NCI-H146 treated with DMSO at 0.1 percent for 48 hours (cell line): ENCODE results near the gene TLK2.
A peak's percentile ranks its signal among the peaks of the same experiment; 100 is the strongest.

Experiments used
- DNase-seq: peaks from one replicate; lab custom pipeline; 2025; ENCODE audit not compliant: unreplicated experiment; lab: John Stamatoyannopoulos, UW

TLK2 gene

GRCh38 chr17:62627219-62627903, 148.7 kb downstream of the TLK2 start, which contains the start of gene MRC2:
MRC2 (plus strand) TSS chr17:62627670; CDS start chr17:62627803, 133 bp downstream.
- no peak for DNase-seq

- no peak for DNase-seq
Observed at GRCh38 chr17:62627904-62628633, 149.4 kb downstream of the TLK2 start.

GRCh38 chr17:62628831-62629555, 150.4 kb downstream of the TLK2 start:
- DNase-seq, result no peak

GRCh38 chr17:62629556-62630364, 151.1 kb downstream of the TLK2 start:
- no peak for DNase-seq

- no peak for DNase-seq
Observed at GRCh38 chr17:62630365-62631085, 151.9 kb downstream of the TLK2 start.

- DNase-seq, result no peak
Observed at GRCh38 chr17:62631086-62631935, 152.7 kb downstream of the TLK2 start.

GRCh38 chr17:62631936-62632924, 153.6 kb downstream of the TLK2 start:
- DNase-seq, result no peak

- DNase-seq, result no peak
Observed at GRCh38 chr17:62637809-62638208, 159.2 kb downstream of the TLK2 start.

- no peak for DNase-seq
Observed at GRCh38 chr17:62641153-62641552, 162.5 kb downstream of the TLK2 start.

GRCh38 chr17:62641951-62642350, 163.3 kb downstream of the TLK2 start:
- no peak for DNase-seq

- DNase-seq, result no peak
Observed at GRCh38 chr17:62643496-62643895, 164.9 kb downstream of the TLK2 start.

GRCh38 chr17:62644487-62645173, 166.0 kb downstream of the TLK2 start:
- peak; percentile 88 for DNase-seq

- DNase-seq, result no peak
Observed at GRCh38 chr17:62648251-62648955, 169.8 kb downstream of the TLK2 start.

- no peak for DNase-seq
Observed at GRCh38 chr17:62648956-62649294, 170.3 kb downstream of the TLK2 start.

- no peak for DNase-seq
Observed at GRCh38 chr17:62649570-62649969, 170.9 kb downstream of the TLK2 start.

- no peak for DNase-seq
Observed at GRCh38 chr17:62650587-62650986, 172.0 kb downstream of the TLK2 start.
